KG1 (cell line): ENCODE data around the gene GTF2B.
"Not testable (repeated sequence)": the region's sequence is repeated elsewhere in the genome, so short reads cannot be mapped to it uniquely, and the experiment has no call there.

Source experiments
- DNase-seq: peaks from one replicate; lab custom pipeline; 2025; lab: John Stamatoyannopoulos, UW

GTF2B gene, protein sequence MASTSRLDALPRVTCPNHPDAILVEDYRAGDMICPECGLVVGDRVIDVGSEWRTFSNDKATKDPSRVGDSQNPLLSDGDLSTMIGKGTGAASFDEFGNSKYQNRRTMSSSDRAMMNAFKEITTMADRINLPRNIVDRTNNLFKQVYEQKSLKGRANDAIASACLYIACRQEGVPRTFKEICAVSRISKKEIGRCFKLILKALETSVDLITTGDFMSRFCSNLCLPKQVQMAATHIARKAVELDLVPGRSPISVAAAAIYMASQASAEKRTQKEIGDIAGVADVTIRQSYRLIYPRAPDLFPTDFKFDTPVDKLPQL

DNA sequence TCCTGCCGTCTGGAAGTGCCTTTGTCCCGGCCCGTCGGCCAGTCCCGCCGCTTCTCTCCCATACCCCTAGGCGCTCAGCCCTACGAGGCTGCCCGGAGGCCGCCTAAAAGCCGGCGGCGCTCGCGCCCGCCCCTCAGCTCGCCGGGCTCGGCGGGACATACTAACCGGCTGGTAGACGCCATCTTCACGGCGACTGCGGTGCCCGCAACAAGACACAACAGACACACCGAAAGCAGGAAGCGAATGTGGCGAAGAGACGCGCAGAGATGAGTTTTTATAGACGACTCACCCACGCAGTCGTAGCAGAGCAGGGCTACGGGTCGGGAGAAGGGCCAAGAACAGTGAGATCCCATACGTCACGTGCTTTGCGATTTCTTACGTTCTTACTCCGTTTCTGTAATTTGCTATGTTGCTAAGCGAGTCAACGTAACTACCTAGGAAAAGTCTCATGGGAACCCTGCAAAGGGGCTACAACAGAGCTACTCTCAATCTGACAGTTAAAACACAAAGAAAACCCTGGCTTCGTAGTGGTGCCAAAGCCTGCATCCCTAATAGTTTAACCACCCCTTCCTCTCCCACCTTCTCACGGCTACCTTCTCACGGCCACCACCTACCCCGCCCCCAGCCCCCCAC is at the start of gene GTF2B:
Gene GTF2B (minus strand): TSS at position 250 of the 633 bp plus-strand sequence. CDS start 68 bp downstream, at position 182.
- peak; percentile 97 for DNase-seq

- not testable (repeated sequence) for DNase-seq
These were observed 47.2 kb upstream of the GTF2B start for GRCh38 chr1:88938528-88938927.

GRCh38 chr1:88936760-88937342 is 45.5 kb upstream of the GTF2B start:
- DNase-seq, result no peak

DNA sequence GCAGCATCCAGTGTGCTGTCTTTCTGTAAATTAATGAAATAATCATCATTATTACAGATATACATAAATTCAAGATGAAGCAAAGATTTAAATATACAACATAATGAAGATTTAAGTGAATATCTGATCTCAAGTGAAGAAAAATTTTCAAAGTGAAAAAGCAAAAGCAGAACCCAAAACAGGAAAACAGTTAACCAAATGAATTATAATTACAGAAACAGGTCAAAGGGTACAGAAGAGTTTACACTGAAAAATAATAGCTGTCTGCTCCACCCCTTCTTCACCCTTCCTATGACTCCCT is 44.8 kb upstream of the GTF2B start:
- no peak for DNase-seq

- peak; percentile 10 for DNase-seq
These were observed 44.3 kb upstream of the GTF2B start for GRCh38 chr1:88935522-88936222.

GRCh38 chr1:88930176-88930575 is 38.8 kb upstream of the GTF2B start:
- not testable (repeated sequence) for DNase-seq

DNA sequence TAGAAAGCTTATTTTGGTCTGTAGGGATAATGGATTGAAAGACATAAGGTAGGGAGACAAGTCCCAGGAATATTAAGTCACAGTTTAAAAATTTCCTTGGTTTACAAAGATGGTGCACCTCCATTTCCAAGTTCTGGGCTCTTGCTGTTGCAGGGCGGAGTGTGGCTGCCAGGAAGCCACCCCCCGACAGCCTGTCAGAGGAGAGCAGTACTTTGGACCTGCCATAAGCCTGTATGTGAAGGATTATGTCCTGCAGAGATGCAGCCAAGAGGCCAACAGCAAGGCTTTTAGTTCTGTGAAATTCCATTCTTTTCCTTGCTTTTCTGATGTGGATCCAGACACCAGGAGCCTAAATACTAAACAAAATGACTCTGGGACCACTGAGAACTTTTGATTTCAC is 31.9 kb upstream of the GTF2B start:
- no peak for DNase-seq

DNA sequence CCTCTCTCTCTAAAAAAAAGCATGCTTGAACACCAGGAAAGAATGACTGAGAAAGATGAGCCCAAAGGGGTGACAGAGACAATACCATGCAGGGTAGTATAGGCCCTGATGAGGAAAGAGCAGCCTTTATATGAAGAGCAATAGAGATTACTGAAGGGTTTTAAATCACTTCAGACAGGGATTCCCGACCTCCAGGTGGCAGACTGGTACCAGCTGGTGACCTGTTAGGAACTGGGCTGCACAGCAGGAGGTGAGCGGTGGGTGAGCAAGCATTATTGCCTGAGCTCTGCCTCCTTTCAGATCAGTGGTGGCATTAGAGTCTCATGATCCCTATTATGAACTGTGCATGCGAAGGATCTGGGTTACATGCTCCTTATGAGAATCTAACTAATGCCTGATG is 30.8 kb upstream of the GTF2B start:
- DNase-seq, result no peak

DNA sequence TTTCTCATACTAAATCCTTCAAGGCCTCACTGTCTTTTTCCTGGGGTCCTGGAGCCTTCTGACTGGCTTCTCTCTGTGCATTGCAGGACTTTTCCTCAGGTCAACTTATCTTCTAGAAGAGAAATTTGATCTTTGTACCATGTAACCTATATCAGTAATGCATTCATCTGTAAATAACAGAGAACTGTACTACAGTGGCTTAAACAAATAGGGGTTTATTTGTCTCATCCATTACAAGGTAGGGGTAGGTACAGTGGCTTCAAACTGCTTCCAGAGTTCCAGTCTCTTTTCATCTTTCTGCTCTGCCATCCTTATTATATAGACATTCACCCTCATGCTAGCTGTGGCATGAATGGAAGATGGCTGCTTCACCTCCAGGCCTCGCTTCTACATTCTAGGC is 29.5 kb upstream of the GTF2B start:
- no peak for DNase-seq

DNA sequence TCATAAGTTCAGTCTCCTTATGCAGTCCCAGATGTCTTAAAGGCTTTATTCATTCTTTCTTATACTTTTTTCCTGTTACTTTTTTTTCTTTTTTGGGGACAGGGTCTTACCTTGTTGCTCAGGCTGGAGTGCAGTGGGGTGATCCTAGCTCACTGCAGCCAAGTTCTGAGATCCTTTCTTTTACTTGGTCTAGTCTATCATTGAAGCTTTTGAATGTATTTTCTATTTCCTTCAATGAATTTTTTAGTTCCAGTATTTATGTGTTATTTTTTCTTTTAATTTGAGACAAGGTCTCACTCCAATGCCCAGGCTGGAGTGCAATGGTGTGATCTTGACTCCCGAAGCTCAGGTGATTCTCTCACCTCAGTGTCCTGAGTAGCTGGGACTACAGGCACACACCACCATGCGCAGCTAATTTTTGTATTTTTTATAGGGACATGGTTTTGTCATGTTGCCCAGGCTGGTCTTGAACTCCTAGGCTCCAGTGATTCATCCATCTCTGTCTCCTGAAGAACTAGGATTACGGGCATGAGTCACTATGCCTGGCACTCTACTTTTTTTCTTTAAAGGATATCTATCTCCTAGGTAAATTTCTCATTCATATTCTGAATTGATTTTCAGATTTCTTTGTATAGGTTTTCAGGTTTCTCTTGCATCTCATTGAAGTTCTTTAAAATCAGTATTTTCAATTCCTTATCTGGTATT is 26.1 kb upstream of the GTF2B start:
- no peak for DNase-seq

- DNase-seq, result no peak
These were observed 25.5 kb upstream of the GTF2B start for GRCh38 chr1:88916883-88917282.

DNA sequence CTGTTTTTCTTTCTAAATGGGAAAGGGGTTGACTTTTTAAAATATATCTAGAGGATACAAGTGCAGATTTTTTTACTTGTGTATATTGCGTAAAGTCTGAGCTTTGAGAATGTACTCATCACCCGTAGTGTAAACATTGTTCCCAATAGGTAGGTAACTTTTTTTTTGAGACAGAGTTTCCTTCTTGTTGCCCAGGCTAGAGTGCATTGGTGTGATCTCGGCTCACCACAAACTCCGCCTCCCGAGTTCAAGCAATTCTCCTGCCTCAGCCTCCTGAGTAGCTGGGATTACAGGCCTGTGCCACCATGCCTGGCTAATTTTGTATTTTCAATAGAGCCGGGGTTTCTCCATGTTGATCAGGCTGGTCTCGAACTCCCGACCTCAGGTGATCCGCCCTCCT is 20.4 kb upstream of the GTF2B start:
- not testable (repeated sequence) for DNase-seq

DNA sequence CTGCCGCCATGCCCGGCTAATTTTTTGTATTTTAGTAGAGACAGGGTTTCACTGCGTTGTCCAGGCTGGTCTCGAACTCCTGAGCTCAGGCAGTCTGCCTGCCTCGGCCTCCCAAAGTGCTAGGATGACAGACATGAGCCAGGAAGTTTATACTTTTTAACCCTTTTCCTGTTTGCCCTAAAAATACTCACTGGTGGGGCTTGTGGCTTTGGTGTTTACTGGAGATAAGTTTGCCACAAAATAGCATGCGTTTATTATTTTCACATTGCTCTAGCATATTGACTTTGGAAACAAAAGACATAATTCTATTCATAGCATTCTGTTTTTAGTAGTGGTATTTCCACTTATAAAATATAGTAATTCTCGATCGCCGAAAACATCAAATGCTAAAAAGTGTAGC is 19.8 kb upstream of the GTF2B start:
- DNase-seq, result no peak

- no peak for DNase-seq
These were observed 19.0 kb upstream of the GTF2B start for GRCh38 chr1:88910401-88910800.

DNA sequence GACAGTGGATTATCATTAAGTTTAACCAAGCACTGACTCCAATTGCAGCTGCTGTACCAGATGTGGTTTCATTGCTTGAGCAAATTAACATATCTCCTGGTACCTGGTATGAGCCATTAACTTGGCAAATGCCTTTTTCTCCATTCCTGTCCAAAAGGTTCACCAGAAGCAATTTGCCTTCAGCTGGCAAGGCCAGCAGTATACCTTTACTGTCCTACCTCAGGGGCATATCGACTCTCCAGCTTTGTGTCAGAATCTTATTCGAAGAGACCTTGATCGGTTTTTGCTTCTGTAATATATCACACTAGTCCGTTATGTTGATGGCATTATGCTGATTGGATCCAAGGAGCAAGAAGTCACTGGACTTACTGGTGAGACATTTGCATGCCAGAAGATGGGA is 9.5 kb upstream of the GTF2B start:
- DNase-seq, result no peak

DNA sequence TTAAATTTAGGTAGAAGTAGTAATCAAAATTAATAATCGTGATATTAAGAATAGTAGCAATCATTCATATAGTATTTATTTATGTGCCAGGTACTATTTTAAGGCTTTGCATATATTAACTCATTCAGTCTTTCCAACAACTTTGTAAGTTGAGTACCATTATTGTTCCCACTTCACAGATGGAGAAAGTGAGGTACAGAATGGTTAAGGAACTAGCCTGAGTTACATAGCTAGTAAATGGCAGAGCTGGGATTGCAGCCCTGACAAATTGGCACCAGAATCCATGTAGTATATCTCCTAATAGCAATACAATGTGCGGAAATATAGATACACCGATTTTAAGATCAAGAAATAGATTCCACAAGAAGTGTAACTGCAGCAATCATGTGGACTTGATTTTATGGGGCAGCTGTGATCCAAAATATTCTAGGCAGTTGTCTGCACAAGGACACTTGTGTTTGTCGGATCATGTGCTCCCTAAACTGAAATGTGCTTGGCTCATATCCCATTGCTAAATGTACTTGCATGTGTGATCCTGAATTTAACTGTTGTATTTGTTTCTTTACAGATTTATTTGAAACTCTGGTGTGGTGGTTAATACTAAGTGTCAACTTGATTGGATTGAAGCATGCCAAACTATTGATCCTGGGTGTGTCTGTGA is 5.8 kb upstream of the GTF2B start:
- DNase-seq, result no peak

GRCh38 chr1:88892357-88892877 is 1.1 kb upstream of the GTF2B start:
- DNase-seq, result no peak

DNA sequence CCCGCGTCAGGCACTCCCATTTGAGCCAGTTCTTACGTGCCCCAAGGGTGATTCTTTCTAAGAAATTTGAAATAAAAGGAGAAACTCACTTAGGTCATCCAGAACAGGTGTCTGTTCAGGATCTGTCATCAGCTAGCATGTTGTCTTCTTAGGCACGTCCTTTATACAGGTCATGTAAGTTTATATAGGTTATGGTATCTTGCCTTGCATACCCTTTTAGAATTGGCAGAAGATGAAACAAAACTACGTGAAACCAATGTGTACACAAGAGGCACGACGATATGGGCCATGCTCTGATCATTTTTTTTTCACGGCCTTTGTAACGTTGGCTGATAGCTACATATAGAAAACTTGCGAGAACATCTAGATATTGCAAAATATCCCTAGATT is 579 bp upstream of the GTF2B start:
- no peak for DNase-seq

DNA sequence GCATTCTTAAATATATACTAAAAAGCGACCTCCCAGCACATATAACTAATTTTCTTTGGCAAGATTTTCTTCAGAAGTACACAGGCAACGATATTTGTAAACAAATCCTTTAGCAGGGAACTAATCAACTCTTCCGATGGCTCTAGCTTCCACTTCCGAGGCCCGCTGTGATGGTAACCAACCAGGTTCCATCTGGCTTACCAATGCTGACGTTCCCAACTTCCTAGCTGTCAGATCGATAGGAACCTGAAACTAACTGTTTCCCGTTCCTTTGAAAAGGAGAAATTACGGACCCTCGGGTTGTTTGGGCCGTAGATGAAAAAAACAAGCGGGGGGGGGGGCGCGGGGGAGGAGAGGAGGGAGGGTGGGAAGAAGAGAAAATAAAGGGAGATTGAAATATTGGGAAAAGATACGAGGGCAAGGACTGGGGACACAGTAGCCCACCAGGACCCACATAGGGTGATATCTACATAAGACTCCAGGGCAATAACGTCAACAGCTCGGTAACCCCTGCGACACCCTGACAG is 513 bp downstream of the GTF2B start:
- DNase-seq, result no peak

- no peak for DNase-seq
These were observed 1.2 kb downstream of the GTF2B start for GRCh38 chr1:88890131-88890530.

DNA sequence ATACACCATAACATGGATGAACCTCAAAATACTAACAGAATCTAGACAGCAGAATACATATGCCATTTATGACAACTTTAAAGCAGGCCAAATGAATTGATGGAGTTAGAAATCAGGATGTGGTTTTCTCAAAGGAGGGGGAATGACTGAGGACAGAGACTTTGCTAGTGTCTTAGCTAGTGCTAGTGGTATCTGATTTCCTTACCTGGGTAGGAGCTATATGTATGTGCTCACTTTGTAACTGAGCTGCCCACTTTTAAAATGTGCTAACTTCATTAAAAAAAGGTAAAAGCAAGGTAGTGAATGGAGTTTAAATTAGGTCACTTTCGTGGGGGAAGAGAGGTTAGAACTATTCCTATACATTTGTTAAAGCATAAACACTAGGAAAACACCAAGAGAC is 2.6 kb downstream of the GTF2B start:
- no peak for DNase-seq
